HCT116 (cell line): ENCODE results near the gene NR5A2. TPM values are rescaled to one million over a fixed set of nuclear protein-coding genes. Genes with fewer than 3 reads are reported as not detected.
"Not testable (repeated sequence)": the region's sequence is repeated elsewhere in the genome, so short reads cannot be mapped to it uniquely, and the experiment has no call there.

Source experiments
- ATAC-seq: fragments of 200-7000 bp; cut with Tn5 transposase; 2 replicates; pipeline ENCODE4 v1.9.1; 2020; ENCODE audit warnings: mild to moderate bottlenecking, moderate library complexity
- BruUV-seq: library from RNA; stranded (reverse); fragments of 400-500 nt; replicated peaks from 2 replicates; lab custom pipeline; 2021; lab: Mats Ljungman, UMichigan
- CTCF ChIA-PET: fragments of 300-600 bp; sonication (Branson Sonifier 250); formaldehyde crosslinking; loops from one replicate; lab custom pipeline; 2021; ENCODE audit warnings: antibody characterized with exemption; lab: Charles Lee
- POLR2A ChIA-PET: fragments of 300-600, 350-600 bp; sonication (Branson Sonifier 250); formaldehyde crosslinking; loops from one replicate; lab custom pipeline; 2021; ENCODE audit warnings: antibody characterized with exemption; lab: Charles Lee
- RAD21 ChIA-PET, 2 experiments: fragments of 300-600 bp; sonication (Branson Sonifier 250); formaldehyde crosslinking; loops; one replicate each; lab custom pipeline; 2023; ENCODE audit warnings: low total read pairs in 2 of 2; ENCODE audit not compliant: uncharacterized antibody in 2 of 2, unreplicated experiment in 2 of 2, low non-redundant PET in 1 of 2; lab: Charles Lee
- DNase-seq: peaks from one replicate; pipeline ENCODE4 v3.0.0-alpha.2; 2010; ENCODE audit warnings: low read depth, low spot score
- H2AFZ ChIP-seq: fragments of 200-600 bp; shearing (Covaris generic), sonication (generic); 2 replicates; pipeline ENCODE4 v1.6.1; 2017; ENCODE audit warnings: low read depth, mixed run types, mixed read lengths, antibody characterized with exemption, low read length; ENCODE audit not compliant: poor library complexity, severe bottlenecking
- H3K27ac ChIP-seq: 2 replicates; pipeline ENCODE4 v1.5.1; 2012; ENCODE audit warnings: low read depth, low read length
- H3K27me3 ChIP-seq: fragments of 200-600 bp; sonication (generic); 2 replicates; pipeline ENCODE4 v1.6.1; 2016; ENCODE audit warnings: mixed run types, low read length, mixed read lengths; ENCODE audit not compliant: insufficient read depth
- H3K36me3 ChIP-seq, 2 experiments: fragments of 200-500 bp in 1 of 2; fragments of 200-600 bp in 1 of 2; sonication (Bioruptor generic) in 1 of 2; sonication (generic) in 1 of 2; 2 replicates each; pipeline versions ENCODE4 v1.5.1 to v1.6.1; 2014 to 2016; ENCODE audit warnings: low read length in 2 of 2, inconsistent platforms in 1 of 2, mixed read lengths in 1 of 2, mixed run types in 1 of 2; ENCODE audit not compliant: insufficient read depth in 2 of 2, control insufficient read depth in 1 of 2
- H3K4me1 ChIP-seq, 2 experiments: fragments of 200-600 bp in 1 of 2; sonication (generic) in 1 of 2; 2 replicates each; pipeline versions ENCODE4 v1.5.1 to v1.6.1; 2012 to 2017; ENCODE audit warnings: low read length in 2 of 2, inconsistent platforms in 1 of 2, mild to moderate bottlenecking in 1 of 2, mixed read lengths in 1 of 2, mixed run types in 1 of 2, moderate library complexity in 1 of 2; ENCODE audit not compliant: insufficient read depth in 2 of 2, control insufficient read depth in 1 of 2
- H3K4me2 ChIP-seq: fragments of 200-600 bp; sonication (generic); 2 replicates; pipeline ENCODE4 v1.6.1; 2017; ENCODE audit warnings: mixed run types, low read length, mixed read lengths
- H3K4me3 ChIP-seq, 2 experiments: fragments of 200-600 bp in 1 of 2; sonication (generic) in 1 of 2; replicated peaks in 1 of 2; 2 replicates each; pipeline ENCODE4 v1.5.1; 2011 to 2016; ENCODE audit warnings: low read length in 2 of 2, control low read depth in 1 of 2, low read depth in 1 of 2, mild to moderate bottlenecking in 1 of 2, mixed read lengths in 1 of 2, mixed run types in 1 of 2
- H3K79me2 ChIP-seq: fragments of 200-600 bp; sonication (generic); 2 replicates; pipeline ENCODE4 v1.6.1; 2017; ENCODE audit warnings: mild to moderate bottlenecking, mixed run types, low read length, moderate library complexity, mixed read lengths; ENCODE audit not compliant: insufficient read depth
- H3K9ac ChIP-seq: fragments of 200-600 bp; sonication (generic); 2 replicates; pipeline ENCODE4 v1.6.1; 2016; ENCODE audit warnings: low read length, mixed read lengths
- H3K9me2 ChIP-seq: fragments of 200-600 bp; sonication (generic), shearing (Covaris generic); 2 replicates; pipeline ENCODE4 v1.6.1; 2017; ENCODE audit warnings: mixed run types, mild to moderate bottlenecking, moderate library complexity; ENCODE audit not compliant: insufficient read depth
- H3K9me3 ChIP-seq, 2 experiments: fragments of 200-500 bp in 1 of 2; fragments of 200-600 bp in 1 of 2; sonication (Bioruptor generic) in 1 of 2; sonication (generic) in 1 of 2; 2 replicates each; pipeline ENCODE4 v1.6.1; 2014 to 2017; ENCODE audit warnings: low read length in 2 of 2, mixed read lengths in 2 of 2, inconsistent platforms in 1 of 2, low read depth in 1 of 2, mild to moderate bottlenecking in 1 of 2, mixed run types in 1 of 2, moderate library complexity in 1 of 2; ENCODE audit not compliant: control insufficient read depth in 1 of 2, insufficient read depth in 1 of 2
- H4K20me1 ChIP-seq: fragments of 200-600 bp; sonication (generic), shearing (Covaris generic); 2 replicates; pipeline ENCODE4 v1.6.1; 2017; ENCODE audit warnings: mixed run types, mild to moderate bottlenecking, moderate library complexity; ENCODE audit not compliant: insufficient read depth
- EGR1 ChIP-seq: IDR thresholded peaks from 2 replicates; pipeline ENCODE4 v1.6.1; 2012; ENCODE audit warnings: low read depth
- EZH2phosphoT487 ChIP-seq: fragments of 200-600 bp; IDR thresholded peaks from 2 replicates; pipeline ENCODE4 v1.6.1; 2018; ENCODE audit warnings: antibody characterized with exemption, borderline replicate concordance
- POLR2A ChIP-seq: IDR thresholded peaks from 2 replicates; pipeline ENCODE4 v1.7.0; 2011; ENCODE audit warnings: borderline replicate concordance; ENCODE audit not compliant: insufficient read depth, insufficient read length; ENCODE audit errors: extremely low read depth
- RAD21 ChIP-seq: IDR thresholded peaks from 2 replicates; pipeline ENCODE4 v1.6.1; 2012; ENCODE audit warnings: low read depth, mild to moderate bottlenecking
- SP1 ChIP-seq: IDR thresholded peaks from 2 replicates; pipeline ENCODE4 v1.6.1; 2012; ENCODE audit warnings: low read depth
- intact Hi-C: fragments of 100-400 bp; cut with micrococcal nuclease; formaldehyde crosslinking; loops from 2 replicates; pipeline ENCODE4 v1.10.0; 2022
- total RNA-seq: library from RNA; stranded (reverse); gene quantifications from one replicate; pipeline ENCODE4 v1.2.1, GENCODE V29; 2021; ENCODE audit not compliant: unreplicated experiment

Gene NR5A2
- total RNA-seq, 1 experiment from 2014 or later, result 0.91 TPM

DNA sequence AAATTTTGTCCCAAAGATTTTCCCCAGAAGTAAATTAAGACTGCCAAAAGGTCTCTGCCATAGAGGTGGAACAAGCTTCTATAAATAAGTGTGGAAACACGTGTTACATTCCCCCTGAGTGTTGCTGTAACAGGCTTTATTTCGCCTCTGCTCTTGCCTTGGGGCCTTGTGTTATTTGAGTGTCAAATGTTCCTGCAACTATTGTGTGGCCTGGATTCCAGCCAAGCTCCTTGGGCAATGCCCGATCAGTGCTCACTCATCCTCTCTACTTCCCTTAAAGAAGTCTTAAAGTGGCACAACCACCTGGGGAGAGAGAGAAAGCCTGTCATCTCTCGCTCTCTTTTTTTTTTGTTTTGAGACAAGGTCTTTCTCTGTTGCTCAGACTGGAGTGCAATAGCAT lies 156.7 kb downstream of the NR5A2 start (continued):
- no peak for TF ChIP-seq EGR1
- TF ChIP-seq EZH2phosphoT487, result no peak
- peak; percentile 64 for TF ChIP-seq SP1
- TF ChIP-seq POLR2A, result no peak
- peak; percentile 20; the same call in 1 of the 2 replicates for TF ChIP-seq RAD21

DNA sequence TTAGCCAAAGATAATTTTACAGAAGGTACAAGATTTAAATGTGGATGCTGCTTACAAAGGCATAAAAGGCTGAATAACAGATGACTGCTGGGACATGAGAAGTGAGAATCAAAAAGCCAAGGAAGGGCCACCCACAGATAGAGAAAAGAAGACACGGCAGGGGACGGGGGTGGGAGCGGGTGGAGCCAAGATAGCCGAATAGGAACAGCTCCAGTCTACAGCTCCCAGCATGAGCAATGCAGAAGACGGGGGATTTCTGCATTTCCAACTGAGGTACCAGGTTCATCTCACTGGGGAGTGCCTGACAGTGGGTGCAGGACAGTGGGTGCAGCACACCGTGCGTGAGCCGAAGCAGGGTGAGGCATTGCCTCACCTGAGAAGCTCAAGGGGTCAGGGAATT lies 157.7 kb downstream of the NR5A2 start:
- H3K79me2 ChIP-seq, intact Hi-C loops, DNase-seq, H3K9me3 ChIP-seq, H3K4me3 ChIP-seq, H3K36me3 ChIP-seq, ATAC-seq, H3K27me3 ChIP-seq, H4K20me1 ChIP-seq, RAD21 ChIA-PET, H3K9ac ChIP-seq, POLR2A ChIA-PET, CTCF ChIA-PET, BruUV-seq, H3K27ac ChIP-seq, H3K9me2 ChIP-seq: not testable (repeated sequence)
- H3K4me2 ChIP-seq, result peak overlapping the region; percentile 21; the same call in 1 of the 2 replicates
- peak overlapping the region; percentile 10 for H2AFZ ChIP-seq
- peaks cover 22 to 43% of the 10 kb centered on the region in 2 experiments for H3K4me1 ChIP-seq

DNA sequence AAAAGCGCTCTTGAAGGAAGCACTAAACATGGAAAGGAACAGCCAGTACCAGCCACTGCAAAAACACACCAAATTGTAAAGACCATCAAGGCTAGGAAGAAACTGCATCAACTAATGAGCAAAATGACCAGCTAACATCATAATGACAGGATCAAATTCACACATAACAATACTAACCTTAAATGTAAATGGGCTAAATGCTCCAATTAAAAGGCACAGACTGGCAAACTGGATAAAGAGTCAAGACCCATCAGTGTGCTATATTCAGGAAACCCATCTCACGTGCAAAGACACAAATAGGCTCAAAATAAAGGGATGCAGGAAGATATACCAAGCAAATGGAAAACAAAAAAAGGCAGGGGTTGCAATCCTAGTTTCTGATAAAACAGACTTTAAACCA lies 159.8 kb downstream of the NR5A2 start:
- POLR2A ChIA-PET, H2AFZ ChIP-seq, H3K36me3 ChIP-seq, DNase-seq, H4K20me1 ChIP-seq, BruUV-seq, H3K27ac ChIP-seq, H3K4me3 ChIP-seq, H3K9me2 ChIP-seq, ATAC-seq, CTCF ChIA-PET, intact Hi-C loops, H3K9me3 ChIP-seq, H3K27me3 ChIP-seq, RAD21 ChIA-PET, H3K9ac ChIP-seq, H3K4me2 ChIP-seq, H3K79me2 ChIP-seq: not testable (repeated sequence)
- peaks cover 17 to 26% of the 10 kb centered on the region in 2 experiments for H3K4me1 ChIP-seq
